Muscle of back (tissue), 11 donors: ENCODE results near the gene C6orf132. TPM values are rescaled to one million over a fixed set of nuclear protein-coding genes. Genes with fewer than 3 reads are reported as not detected.
A peak's percentile ranks its signal among the peaks of the same experiment; 100 is the strongest.

Experiments
- DNase-seq, 3 donors: peaks; one replicate each; pipeline versions ENCODE4 v3.0.0 to v3.0.0-alpha.2; 2013
- polyA plus RNA-seq, 10 donors: library from polyadenylated mRNA; unstranded; fragments of 120-200 nt; gene quantifications; one replicate each; pipeline ENCODE4 v1.2.1, GENCODE V29; 2013; ENCODE audit not compliant: insufficient read length in 10 of 10

Gene C6orf132
- polyA plus RNA-seq, 10 donors: 0.28 to 1.9 (median 0.59) TPM

GRCh38 chr6:42106112-42107023, 36.1 kb downstream of the C6orf132 start:
- DNase-seq: no peak

DNA sequence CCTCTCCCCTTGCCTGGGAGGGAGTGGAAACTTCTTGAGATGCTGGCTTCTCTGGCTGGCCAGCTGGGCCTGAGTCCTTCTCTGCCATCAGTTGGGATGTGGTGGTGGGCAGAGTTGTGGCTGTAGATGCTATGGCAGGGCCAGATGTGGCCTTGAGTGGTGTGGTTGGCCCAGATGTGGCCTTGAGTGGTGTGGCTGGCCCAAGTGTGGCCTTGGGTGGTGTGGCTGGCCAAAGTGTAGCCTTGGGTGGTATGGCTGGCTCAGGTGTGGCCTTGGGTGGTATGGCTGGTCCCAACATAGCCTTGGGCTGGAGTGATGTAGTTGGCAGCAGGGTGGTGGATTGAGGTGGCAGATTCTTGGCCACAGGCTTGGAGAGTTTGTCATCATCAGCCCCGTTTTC, 36.7 kb downstream of the C6orf132 start:
- no peak for DNase-seq

- DNase-seq: no peak
Measured at GRCh38 chr6:42105156-42105648, 37.2 kb downstream of the C6orf132 start.

- no peak for DNase-seq
Measured at GRCh38 chr6:42104804-42105125, 37.7 kb downstream of the C6orf132 start.

DNA sequence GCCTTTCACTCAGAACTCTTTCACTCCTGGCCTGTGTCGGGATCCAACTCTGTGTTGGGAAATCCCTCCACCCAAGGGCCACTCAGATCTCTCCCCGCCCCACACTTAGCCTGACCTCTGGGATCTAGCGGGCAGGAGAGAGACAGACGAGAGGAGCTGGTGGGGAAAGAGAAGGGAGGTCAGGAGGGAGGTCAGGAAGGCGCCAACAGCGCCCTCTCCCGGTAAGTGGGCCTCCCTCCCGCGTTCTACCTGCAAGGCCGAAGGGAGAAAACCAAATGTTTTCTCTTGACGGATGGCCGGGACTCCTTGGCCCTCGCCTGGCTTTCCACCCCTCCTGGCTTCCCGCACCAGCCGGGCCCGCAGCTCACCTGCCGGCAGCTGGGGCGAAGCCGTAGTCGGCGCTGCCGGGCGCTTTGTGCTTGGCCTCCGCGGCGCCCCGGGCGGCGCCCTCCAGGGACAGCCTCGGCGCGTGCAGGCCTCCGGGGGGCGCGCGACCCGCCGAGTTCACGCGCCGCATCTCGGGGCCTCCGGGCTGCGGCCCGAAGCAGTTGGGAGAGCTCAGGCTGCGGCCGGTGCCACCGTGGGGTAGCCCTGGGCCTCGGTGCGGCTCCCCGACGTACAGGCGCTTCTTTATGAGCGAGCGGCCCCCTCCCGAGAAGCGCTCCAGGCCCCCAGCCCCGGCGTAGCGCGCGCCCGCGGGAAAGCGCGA, 38.2 kb downstream of the C6orf132 start:
- peak; percentile 44 to 88 (median 70) for DNase-seq

DNA sequence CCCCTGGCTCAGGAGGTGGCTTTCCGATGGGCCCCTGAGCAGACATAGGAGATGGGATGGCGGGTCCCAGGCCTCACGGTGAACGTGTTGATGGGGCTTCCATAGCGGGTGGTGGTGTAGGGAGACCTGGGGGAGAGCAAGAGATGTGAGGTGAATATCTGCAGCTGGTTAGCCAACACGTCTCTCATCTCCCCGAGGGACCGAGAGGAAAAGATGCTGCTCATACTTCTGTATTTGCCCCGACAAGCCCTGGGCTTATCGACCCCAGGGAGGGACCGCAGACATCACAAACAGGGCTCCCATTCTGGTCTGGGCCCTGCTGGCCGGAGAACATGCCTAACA, 38.7 kb downstream of the C6orf132 start:
- DNase-seq: no peak

DNA sequence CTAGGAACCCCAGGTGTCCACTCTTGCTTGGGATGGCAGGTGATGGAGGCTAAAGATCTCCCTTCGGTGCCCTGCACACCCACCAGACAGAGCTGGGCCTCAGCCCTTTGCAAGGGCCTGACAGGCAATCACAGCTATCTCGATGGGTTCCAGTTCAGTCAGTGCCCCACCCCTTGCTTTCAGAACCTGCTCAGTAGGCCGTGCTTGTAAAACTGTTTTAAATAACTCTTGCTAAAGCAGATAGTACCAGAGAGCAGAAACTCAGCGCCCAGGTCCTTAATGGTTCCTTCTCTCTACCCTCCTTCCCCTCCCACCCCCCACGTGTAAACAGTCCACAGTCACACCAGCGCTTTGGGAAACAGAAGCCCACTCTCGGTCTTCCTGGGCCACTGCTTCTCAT, 39.2 kb downstream of the C6orf132 start:
- DNase-seq: no peak

- DNase-seq: no peak
Measured at GRCh38 chr6:42101186-42101657, 41.2 kb downstream of the C6orf132 start.

DNA sequence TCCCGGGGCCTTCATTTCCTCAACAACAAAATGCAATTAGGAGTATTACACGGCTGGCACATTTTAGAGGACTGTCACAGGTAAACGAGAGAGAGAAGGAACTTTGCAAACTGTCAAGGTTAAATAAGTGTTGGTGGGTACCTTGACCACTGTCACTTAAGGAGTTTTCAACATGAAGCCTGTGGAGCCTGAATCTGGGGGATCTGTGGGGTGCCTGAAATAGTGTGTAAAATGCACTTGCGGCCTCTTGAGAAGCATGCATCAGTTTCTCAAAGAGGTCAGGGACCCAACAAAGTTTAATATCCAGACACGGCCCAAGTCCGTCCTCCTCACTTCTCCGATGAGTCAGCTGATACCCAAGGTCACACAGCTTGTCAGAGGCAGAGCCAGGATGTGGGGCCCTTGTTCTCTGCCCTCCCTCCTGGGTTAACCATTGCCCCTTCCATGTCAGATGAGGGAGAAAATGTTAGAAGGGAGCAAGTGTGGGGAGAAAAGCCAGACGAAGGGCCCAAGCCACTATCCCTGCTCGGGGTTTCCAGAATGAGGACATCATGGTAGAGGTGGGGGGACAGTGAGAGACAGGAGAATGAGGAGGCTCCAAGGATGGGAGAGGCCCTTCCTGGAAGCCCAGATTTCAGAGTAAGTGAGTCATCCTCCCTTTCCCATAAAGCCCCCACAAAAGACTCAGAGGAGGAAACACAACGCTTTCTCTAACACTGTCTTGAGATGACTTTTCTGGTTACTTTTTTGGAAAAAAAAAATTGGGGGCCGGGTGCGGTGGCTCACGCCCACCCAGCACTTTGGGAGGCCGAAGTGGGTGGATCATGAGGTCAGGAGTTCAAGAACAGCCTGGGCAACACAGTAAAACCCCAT, 42.2 kb downstream of the C6orf132 start:
- peak in 1 of 3 donors; percentile 38 for DNase-seq

DNA sequence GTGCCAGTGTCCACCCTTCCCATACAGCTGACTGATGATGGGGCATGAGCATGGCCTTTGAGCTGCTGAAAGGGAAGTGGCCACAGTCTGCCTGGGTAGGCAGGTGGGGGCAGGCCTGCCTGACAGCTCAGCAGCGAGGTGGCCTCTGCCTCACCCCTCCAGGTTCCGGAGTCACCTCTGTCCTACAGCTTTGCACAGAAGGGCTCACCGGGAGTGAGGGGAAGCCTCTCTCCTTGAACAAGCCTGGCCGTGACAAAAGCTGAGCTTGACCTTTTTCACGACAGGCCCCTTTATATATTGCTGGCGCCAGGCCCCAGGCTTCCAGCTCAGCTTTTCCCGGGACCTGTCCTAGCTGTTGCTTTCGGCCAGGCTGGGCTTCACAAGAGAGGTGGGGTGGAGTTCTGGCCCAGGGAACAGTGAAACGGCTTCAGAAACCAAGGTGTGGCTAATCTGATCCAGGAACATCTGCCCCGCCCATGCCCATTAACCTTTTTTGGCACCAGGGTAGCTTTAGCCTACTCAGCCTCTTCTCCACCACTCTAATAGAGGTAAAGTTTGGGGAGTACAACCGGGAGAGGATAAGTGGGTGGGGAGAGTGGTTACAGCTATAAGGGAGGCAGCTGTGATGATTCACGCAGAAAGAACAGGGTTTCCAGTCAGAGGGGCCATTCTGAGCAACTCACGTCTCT, 42.9 kb downstream of the C6orf132 start:
- DNase-seq: peak in 1 of 3 donors; percentile 32

GRCh38 chr6:42095776-42096541, 46.5 kb downstream of the C6orf132 start:
- DNase-seq: no peak

- DNase-seq: no peak
Measured at GRCh38 chr6:42095094-42095493, 47.3 kb downstream of the C6orf132 start.

GRCh38 chr6:42093582-42094329, 48.7 kb downstream of the C6orf132 start:
- no peak for DNase-seq

DNA sequence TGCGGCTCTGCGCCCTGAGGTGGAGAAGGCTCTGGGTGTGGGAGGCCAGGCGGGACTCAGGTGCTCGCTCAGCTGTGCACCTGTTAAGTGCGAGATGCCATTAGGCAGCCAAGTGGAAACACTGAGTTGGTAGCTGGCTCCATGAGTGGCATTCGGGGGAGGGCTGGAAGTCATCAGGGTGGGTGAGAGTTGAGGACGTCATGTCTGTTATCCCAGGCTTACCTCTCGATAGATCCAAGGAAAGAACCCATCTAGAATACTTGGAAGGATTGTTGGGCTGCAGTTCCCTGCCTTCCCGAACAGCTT, 50.7 kb downstream of the C6orf132 start:
- DNase-seq: no peak

GRCh38 chr6:42090819-42091717, 51.4 kb downstream of the C6orf132 start:
- no peak for DNase-seq

GRCh38 chr6:42088101-42088591, 54.3 kb downstream of the C6orf132 start:
- peak in 1 of 3 donors; percentile 12 for DNase-seq

GRCh38 chr6:42086046-42087035, 56.1 kb downstream of the C6orf132 start:
- no peak for DNase-seq
